SK-N-SH (cell line): ENCODE measurements around the gene ALKBH2. TPM values are rescaled to one million over a fixed set of nuclear protein-coding genes. Genes with fewer than 3 reads are reported as not detected.

Experiments
- CTCF ChIA-PET: fragments of 300-600, 350-600 bp; formaldehyde crosslinking; extraction: SDS; loops from one replicate; lab custom pipeline; 2021; lab: Yijun Ruan, JAX
- POLR2A ChIA-PET: fragments of 350-600 bp; sonication (Branson Sonifier 250); formaldehyde crosslinking; extraction: SDS; loops from one replicate; lab custom pipeline; 2020; ENCODE audit warnings: antibody characterized with exemption, inconsistent platforms; lab: Yijun Ruan, JAX
- DNase-seq: peaks from one replicate; pipeline ENCODE4 v3.0.0; 2012
- H2AFZ ChIP-seq: fragments of 200-600 bp; sonication (generic); 2 replicates; pipeline ENCODE4 v1.8.1; 2016; ENCODE audit warnings: antibody characterized with exemption, mild to moderate bottlenecking, low read depth
- H3F3A ChIP-seq: fragments of 200-600 bp; sonication (generic); replicated peaks from 2 replicates; pipeline ENCODE3; 2016; ENCODE audit warnings: antibody characterized with exemption, mild to moderate bottlenecking; ENCODE audit not compliant: insufficient read depth
- H3K27ac ChIP-seq, 2 experiments: fragments of 200-500 bp in 1 of 2; fragments of 200-600 bp in 1 of 2; sonication (Bioruptor generic) in 1 of 2; sonication (generic), shearing (Covaris generic) in 1 of 2; 2 replicates each; pipeline versions ENCODE4 v1.5.1 to v1.6.1; 2014 to 2016; ENCODE audit warnings: low read depth in 2 of 2, inconsistent platforms in 1 of 2, low read length in 1 of 2, mild to moderate bottlenecking in 1 of 2, mixed read lengths in 1 of 2
- H3K27me3 ChIP-seq: fragments of 200-600 bp; sonication (generic), shearing (Covaris generic); 2 replicates; pipeline ENCODE4 v1.6.1; 2016; ENCODE audit warnings: mixed run types; ENCODE audit not compliant: insufficient read depth
- H3K36me3 ChIP-seq, 2 experiments: fragments of 200-500 bp in 1 of 2; fragments of 200-600 bp in 1 of 2; sonication (Bioruptor generic) in 1 of 2; sonication (generic) in 1 of 2; replicated peaks in 1 of 2; 2 replicates each; pipeline versions ENCODE3 to v1.5.1; 2014 to 2016; ENCODE audit warnings: low read length in 1 of 2, mild to moderate bottlenecking in 1 of 2; ENCODE audit not compliant: insufficient read depth in 2 of 2, control insufficient read depth in 1 of 2
- H3K4me1 ChIP-seq, 2 experiments: fragments of 200-500 bp in 1 of 2; fragments of 200-600 bp in 1 of 2; sonication (Bioruptor generic) in 1 of 2; sonication (generic), shearing (Covaris generic) in 1 of 2; 2 replicates each; pipeline versions ENCODE4 v1.5.1 to v1.6.1; 2014 to 2016; ENCODE audit warnings: low read depth in 1 of 2, low read length in 1 of 2, mixed run types in 1 of 2; ENCODE audit not compliant: insufficient read depth in 2 of 2, control insufficient read depth in 1 of 2
- H3K4me2 ChIP-seq: fragments of 200-600 bp; sonication (generic), shearing (Covaris generic); 2 replicates; pipeline ENCODE4 v1.6.1; 2017; ENCODE audit warnings: mixed run types
- H3K4me3 ChIP-seq, 2 experiments: fragments of 200-500 bp in 1 of 2; fragments of 200-600 bp in 1 of 2; sonication (Bioruptor generic) in 1 of 2; sonication (generic), shearing (Covaris generic) in 1 of 2; 2 replicates each; pipeline versions ENCODE4 v1.5.1 to v1.8.1; 2014 to 2016; ENCODE audit warnings: low read depth in 2 of 2, inconsistent platforms in 1 of 2, low read length in 1 of 2, mild to moderate bottlenecking in 1 of 2, mixed read lengths in 1 of 2, moderate library complexity in 1 of 2
- H3K79me2 ChIP-seq: fragments of 200-600 bp; sonication (generic); 2 replicates; pipeline ENCODE4 v1.8.1; 2017; ENCODE audit warnings: mild to moderate bottlenecking; ENCODE audit not compliant: insufficient read depth
- H3K9ac ChIP-seq: fragments of 200-600 bp; sonication (generic); 2 replicates; pipeline ENCODE4 v1.6.1; 2017; ENCODE audit warnings: mixed run types
- H3K9me2 ChIP-seq: fragments of 200-600 bp; sonication (generic); 2 replicates; pipeline ENCODE4 v1.6.1; 2017; ENCODE audit warnings: mixed run types
- H3K9me3 ChIP-seq: fragments of 200-600 bp; sonication (generic); 2 replicates; pipeline ENCODE4 v1.6.1; 2017; ENCODE audit warnings: mixed run types, mild to moderate bottlenecking, moderate library complexity
- H4K20me1 ChIP-seq: fragments of 200-600 bp; sonication (generic); 2 replicates; pipeline ENCODE4 v1.6.1; 2017; ENCODE audit warnings: mild to moderate bottlenecking, mixed run types; ENCODE audit not compliant: insufficient read depth
- CHD2 ChIP-seq: fragments of 150-350 bp; IDR thresholded peaks from 2 replicates; pipeline ENCODE4 v1.6.1; 2018; ENCODE audit warnings: low read length; ENCODE audit not compliant: partially characterized antibody
- CTCF ChIP-seq: fragments of 200-600 bp; sonication (generic); IDR thresholded peaks from 2 replicates; pipeline ENCODE4 v1.6.1; 2017; ENCODE audit warnings: antibody characterized with exemption, mild to moderate bottlenecking, moderate library complexity
- EP300 ChIP-seq, 2 experiments: IDR thresholded peaks; 2 replicates each; pipeline versions ENCODE4 v1.4.0 to v1.6.1; 2012; ENCODE audit warnings: borderline replicate concordance in 1 of 2, low read depth in 1 of 2, low read length in 1 of 2
- IRF3 ChIP-seq: fragments of 150-350 bp; IDR thresholded peaks from 2 replicates; pipeline ENCODE4 v1.6.1; 2016; ENCODE audit warnings: mild to moderate bottlenecking, low read depth, low read length
- JUND ChIP-seq: IDR thresholded peaks from 2 replicates; pipeline ENCODE4 v1.4.0; 2012
- MXI1 ChIP-seq: IDR thresholded peaks from 2 replicates; pipeline ENCODE4 v1.6.1; 2012; ENCODE audit warnings: mild to moderate bottlenecking, low read depth, low read length, improper control_type of control experiment
- POLR2AphosphoS5 ChIP-seq: IDR thresholded peaks from 2 replicates; pipeline ENCODE4 v1.6.1; 2012; ENCODE audit warnings: low read depth, low read length
- RAD21 ChIP-seq: IDR thresholded peaks from 2 replicates; pipeline ENCODE4 v1.6.1; 2012; ENCODE audit warnings: mild to moderate bottlenecking, low read length
- RCOR1 ChIP-seq: fragments of 150-350 bp; IDR thresholded peaks from 2 replicates; pipeline ENCODE4 v1.6.1; 2017; ENCODE audit warnings: antibody characterized with exemption, low read length
- RFX5 ChIP-seq: IDR thresholded peaks from 2 replicates; pipeline ENCODE4 v1.6.1; 2012; ENCODE audit warnings: mild to moderate bottlenecking, improper control_type of control experiment, low read length
- SIN3A ChIP-seq: IDR thresholded peaks from 2 replicates; pipeline ENCODE4 v1.6.1; 2012; ENCODE audit warnings: low read depth, mild to moderate bottlenecking, low read length, moderate library complexity, borderline replicate concordance
- TAF1 ChIP-seq: IDR thresholded peaks from 2 replicates; pipeline ENCODE4 v1.6.1; 2012; ENCODE audit warnings: low read depth, mild to moderate bottlenecking, low read length, moderate library complexity, borderline replicate concordance
- USF1 ChIP-seq: IDR thresholded peaks from 2 replicates; pipeline ENCODE4 v1.4.0; 2012; ENCODE audit warnings: low read depth, borderline replicate concordance
- USF2 ChIP-seq: fragments of 150-350 bp; IDR thresholded peaks from 2 replicates; pipeline ENCODE4 v1.6.1; 2017; ENCODE audit warnings: antibody characterized with exemption, low read length, low read depth, borderline replicate concordance
- YY1 ChIP-seq: IDR thresholded peaks from 2 replicates; pipeline ENCODE4 v1.4.0; 2012; ENCODE audit warnings: low read depth, mild to moderate bottlenecking
- WGBS: methylation state at CpG from one replicate; pipeline ENCODE4 v1.1.6; 2017; ENCODE audit warnings: low lambda C conversion rate; 5-methylcytosine and 5-hydroxymethylcytosine counted together
- polyA plus RNA-seq, 3 experiments: library from polyadenylated mRNA; depleted of rRNA; stranded (reverse); fragments of >200 nt; gene quantifications; 2 replicates each; pipeline ENCODE4 v1.2.3, GENCODE V29; 2012
- TF ChIP-seq, protein P1 (sequence below): IDR thresholded peaks from 2 replicates; pipeline ENCODE4 v1.6.1; 2012; ENCODE audit warnings: mild to moderate bottlenecking, low read depth, low read length, moderate library complexity

ALKBH2 gene
- polyA plus RNA-seq, 1 of the 3 experiments (the other 2 are of a cell fraction): 47.3 TPM

DNA sequence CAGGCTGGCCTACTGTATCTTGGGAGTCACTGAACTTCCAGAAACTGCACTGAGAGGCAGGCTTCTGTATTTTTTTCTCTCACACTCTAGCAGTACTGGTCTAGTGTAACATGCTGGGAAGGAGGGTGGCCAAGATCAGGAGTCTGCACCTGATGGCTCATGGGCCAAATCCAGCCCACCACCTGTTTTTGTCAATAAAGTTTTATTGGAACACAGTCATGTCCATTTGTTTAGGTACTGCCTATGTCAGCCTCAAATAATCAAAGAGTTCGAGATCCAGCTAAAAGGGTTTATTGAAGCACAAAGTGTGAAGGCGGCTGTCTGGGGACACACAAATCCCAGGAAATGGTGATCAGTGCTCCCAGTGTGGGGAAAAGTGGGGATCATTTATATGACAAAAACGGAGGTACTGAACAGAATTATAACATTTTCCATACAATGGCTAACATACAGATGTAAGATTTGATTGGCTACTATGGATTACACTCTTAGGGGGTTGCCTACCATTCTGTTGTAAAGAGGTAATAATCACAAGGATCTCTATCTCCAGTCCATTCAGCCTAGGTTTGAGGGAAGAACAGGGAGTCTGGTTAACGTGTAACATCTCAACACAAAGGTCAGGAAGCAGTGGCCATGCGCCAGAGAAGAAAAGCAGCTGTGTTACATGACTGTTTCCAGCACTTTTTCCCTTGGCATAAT is 28.0 kb downstream of the ALKBH2 start (continued):
- TF ChIP-seq RAD21 (no peak), CTCF (no peak), POLR2AphosphoS5 (no peak), RFX5 (no peak), IRF3 (no peak), RCOR1 (no peak), CHD2 (no peak)
- TF ChIP-seq, all 33 proteins: peak for 0

DNA sequence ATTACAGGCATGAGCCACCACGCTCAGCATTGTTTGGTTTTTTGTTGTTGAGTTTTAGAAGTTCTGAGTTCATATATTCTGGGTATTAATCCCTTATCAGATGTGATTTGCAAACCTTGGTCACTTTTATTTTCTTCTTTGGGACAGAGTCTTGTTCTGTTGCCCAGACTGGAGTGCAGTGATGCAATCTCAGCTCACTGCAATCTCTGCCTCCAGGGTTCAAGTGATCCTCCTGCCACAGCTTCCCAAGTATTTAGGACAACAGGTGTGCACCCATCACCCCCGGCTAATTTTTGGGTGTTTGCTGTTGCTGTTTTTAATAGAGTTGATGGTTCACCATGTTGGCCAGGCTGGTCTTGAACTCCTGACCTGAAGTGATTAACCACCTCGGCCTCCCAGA is 29.1 kb downstream of the ALKBH2 start:
- no peaks in the 10 kb centered on the region for H3K9me3 ChIP-seq
- H3K4me1 ChIP-seq: no peaks in the 10 kb centered on the region
- peaks cover 17 to 18% of the 10 kb centered on the region in 2 experiments for H3K36me3 ChIP-seq
- no peak for DNase-seq
- H3F3A ChIP-seq: no peaks in the 10 kb centered on the region
- H3K27me3 ChIP-seq: no peaks in the 10 kb centered on the region
- H3K9me2 ChIP-seq: no peaks in the 10 kb centered on the region
- H4K20me1 ChIP-seq: no peaks in the 10 kb centered on the region
- no peak overlapping the region for H3K9ac ChIP-seq
- 90% methylated on average over 3 of the region's 3 CpGs for WGBS
- no peak overlapping the region for H3K27ac ChIP-seq
- no peak overlapping the region for H3K4me3 ChIP-seq
- H2AFZ ChIP-seq: no peak overlapping the region
- no peak for TF ChIP-seq SIN3A
- TF ChIP-seq YY1: no peak
- no peak for TF ChIP-seq EP300 (IDR thresholded peaks at IDR 0.05; ENCODE audit: borderline replicate concordance in 1 of 2, low read depth in 1 of 2, low read length in 1 of 2)
- TF ChIP-seq JUND: no peak
- no peak for TF ChIP-seq MXI1
- TF ChIP-seq, protein P1, sequence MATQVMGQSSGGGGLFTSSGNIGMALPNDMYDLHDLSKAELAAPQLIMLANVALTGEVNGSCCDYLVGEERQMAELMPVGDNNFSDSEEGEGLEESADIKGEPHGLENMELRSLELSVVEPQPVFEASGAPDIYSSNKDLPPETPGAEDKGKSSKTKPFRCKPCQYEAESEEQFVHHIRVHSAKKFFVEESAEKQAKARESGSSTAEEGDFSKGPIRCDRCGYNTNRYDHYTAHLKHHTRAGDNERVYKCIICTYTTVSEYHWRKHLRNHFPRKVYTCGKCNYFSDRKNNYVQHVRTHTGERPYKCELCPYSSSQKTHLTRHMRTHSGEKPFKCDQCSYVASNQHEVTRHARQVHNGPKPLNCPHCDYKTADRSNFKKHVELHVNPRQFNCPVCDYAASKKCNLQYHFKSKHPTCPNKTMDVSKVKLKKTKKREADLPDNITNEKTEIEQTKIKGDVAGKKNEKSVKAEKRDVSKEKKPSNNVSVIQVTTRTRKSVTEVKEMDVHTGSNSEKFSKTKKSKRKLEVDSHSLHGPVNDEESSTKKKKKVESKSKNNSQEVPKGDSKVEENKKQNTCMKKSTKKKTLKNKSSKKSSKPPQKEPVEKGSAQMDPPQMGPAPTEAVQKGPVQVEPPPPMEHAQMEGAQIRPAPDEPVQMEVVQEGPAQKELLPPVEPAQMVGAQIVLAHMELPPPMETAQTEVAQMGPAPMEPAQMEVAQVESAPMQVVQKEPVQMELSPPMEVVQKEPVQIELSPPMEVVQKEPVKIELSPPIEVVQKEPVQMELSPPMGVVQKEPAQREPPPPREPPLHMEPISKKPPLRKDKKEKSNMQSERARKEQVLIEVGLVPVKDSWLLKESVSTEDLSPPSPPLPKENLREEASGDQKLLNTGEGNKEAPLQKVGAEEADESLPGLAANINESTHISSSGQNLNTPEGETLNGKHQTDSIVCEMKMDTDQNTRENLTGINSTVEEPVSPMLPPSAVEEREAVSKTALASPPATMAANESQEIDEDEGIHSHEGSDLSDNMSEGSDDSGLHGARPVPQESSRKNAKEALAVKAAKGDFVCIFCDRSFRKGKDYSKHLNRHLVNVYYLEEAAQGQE: no peak
- TF ChIP-seq RCOR1: no peak
- TF ChIP-seq TAF1: no peak
- no peak for TF ChIP-seq USF2
- no peak for TF ChIP-seq USF1
- no peaks in the 10 kb centered on the region for H3K79me2 ChIP-seq
- ChIA-PET POLR2A (no interaction called here), CTCF (no interaction called here)
- no peak overlapping the region for H3K4me2 ChIP-seq
